Measurements from ENCODE around the gene FOSB. TPM values are rescaled to one million over a fixed set of nuclear protein-coding genes. Genes with fewer than 3 reads are reported as not detected.

FOSB gene
- total and polyA plus RNA-seq, 9 of the 15 experiments (the other 6 are each of a cell fraction or from before 2014, with no cell fraction given): 0.11 to 2.7 (median 0.73) TPM

DNA sequence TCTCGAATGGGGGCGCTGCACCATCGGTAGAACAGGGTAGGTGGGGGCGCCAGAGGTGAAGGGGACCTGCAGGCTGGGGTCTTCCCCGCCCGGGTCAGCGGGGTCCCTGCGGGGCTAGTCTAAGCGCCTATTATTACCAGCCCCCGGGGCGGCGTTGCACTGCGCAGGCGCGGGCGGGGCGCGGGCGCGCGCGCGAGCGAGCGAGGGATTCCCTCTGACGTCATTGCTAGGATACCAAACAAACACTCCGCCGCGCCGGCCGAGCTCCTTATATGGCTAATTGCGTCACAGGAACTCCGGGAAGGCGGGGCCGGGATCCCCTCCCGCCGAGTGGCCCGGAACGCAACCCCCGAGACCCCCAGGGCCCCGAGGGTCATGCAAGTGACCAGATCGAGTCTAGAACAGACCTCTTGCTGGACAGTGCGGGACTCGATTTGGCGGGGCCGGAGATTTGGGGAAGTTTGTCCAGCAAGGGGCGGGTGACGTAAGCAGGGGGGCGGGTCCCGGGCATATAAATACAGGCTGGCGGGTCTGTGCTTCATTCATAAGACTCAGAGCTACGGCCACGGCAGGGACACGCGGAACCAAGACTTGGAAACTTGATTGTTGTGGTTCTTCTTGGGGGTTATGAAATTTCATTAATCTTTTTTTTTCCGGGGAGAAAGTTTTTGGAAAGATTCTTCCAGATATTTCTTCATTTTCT is at the start of gene FOSB (continued):
- no peak for TF ChIP-seq PTBP1 (IDR thresholded peaks at IDR 0.05; ENCODE audit: low read depth, low read length)
- no peak for TF ChIP-seq SMARCC2 (IDR thresholded peaks at IDR 0.05; ENCODE audit: low read depth)
- no peak; the same call in 1 of the 2 replicates for TF ChIP-seq ZBTB1 (CRISPR knock-in tag; IDR thresholded peaks at IDR 0.05; ENCODE audit: borderline replicate concordance, low read depth)
- TF ChIP-seq, protein P1, sequence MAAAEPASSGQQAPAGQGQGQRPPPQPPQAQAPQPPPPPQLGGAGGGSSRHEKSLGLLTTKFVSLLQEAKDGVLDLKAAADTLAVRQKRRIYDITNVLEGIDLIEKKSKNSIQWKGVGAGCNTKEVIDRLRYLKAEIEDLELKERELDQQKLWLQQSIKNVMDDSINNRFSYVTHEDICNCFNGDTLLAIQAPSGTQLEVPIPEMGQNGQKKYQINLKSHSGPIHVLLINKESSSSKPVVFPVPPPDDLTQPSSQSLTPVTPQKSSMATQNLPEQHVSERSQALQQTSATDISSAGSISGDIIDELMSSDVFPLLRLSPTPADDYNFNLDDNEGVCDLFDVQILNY (CRISPR knock-in tag; IDR thresholded peaks at IDR 0.05): no peak
- TF ChIP-seq NFATC3 (IDR thresholded peaks at IDR 0.05): no peak
- TF ChIP-seq NFIC (IDR thresholded peaks at IDR 0.05): no peak
- peak; percentile 55; the same call in 1 of the 2 replicates for TF ChIP-seq GTF2F1 (IDR thresholded peaks at IDR 0.05; ENCODE audit: low read depth, low read length)
- no peak for TF ChIP-seq BMI1 (IDR thresholded peaks at IDR 0.05; ENCODE audit: low read length)
- peak; percentile 84 for TF ChIP-seq TAF1 (IDR thresholded peaks at IDR 0.05; ENCODE audit: control insufficient read depth, extremely low read depth, insufficient read depth, low read length, severe bottlenecking)
- no peak for TF ChIP-seq ZNF311 (CRISPR knock-in tag; IDR thresholded peaks at IDR 0.05)
- TF ChIP-seq, protein P2, sequence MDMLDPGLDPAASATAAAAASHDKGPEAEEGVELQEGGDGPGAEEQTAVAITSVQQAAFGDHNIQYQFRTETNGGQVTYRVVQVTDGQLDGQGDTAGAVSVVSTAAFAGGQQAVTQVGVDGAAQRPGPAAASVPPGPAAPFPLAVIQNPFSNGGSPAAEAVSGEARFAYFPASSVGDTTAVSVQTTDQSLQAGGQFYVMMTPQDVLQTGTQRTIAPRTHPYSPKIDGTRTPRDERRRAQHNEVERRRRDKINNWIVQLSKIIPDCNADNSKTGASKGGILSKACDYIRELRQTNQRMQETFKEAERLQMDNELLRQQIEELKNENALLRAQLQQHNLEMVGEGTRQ (CRISPR knock-in tag; IDR thresholded peaks at IDR 0.05): no peak
- no peak for TF ChIP-seq IFI16 (CRISPR knock-in tag; IDR thresholded peaks at IDR 0.05)
- TF ChIP-seq, protein P3, sequence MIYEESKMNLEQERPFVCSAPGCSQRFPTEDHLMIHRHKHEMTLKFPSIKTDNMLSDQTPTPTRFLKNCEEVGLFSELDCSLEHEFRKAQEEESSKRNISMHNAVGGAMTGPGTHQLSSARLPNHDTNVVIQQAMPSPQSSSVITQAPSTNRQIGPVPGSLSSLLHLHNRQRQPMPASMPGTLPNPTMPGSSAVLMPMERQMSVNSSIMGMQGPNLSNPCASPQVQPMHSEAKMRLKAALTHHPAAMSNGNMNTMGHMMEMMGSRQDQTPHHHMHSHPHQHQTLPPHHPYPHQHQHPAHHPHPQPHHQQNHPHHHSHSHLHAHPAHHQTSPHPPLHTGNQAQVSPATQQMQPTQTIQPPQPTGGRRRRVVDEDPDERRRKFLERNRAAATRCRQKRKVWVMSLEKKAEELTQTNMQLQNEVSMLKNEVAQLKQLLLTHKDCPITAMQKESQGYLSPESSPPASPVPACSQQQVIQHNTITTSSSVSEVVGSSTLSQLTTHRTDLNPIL (CRISPR knock-in tag; IDR thresholded peaks at IDR 0.05): no peak
- TF ChIP-seq, protein P4, sequence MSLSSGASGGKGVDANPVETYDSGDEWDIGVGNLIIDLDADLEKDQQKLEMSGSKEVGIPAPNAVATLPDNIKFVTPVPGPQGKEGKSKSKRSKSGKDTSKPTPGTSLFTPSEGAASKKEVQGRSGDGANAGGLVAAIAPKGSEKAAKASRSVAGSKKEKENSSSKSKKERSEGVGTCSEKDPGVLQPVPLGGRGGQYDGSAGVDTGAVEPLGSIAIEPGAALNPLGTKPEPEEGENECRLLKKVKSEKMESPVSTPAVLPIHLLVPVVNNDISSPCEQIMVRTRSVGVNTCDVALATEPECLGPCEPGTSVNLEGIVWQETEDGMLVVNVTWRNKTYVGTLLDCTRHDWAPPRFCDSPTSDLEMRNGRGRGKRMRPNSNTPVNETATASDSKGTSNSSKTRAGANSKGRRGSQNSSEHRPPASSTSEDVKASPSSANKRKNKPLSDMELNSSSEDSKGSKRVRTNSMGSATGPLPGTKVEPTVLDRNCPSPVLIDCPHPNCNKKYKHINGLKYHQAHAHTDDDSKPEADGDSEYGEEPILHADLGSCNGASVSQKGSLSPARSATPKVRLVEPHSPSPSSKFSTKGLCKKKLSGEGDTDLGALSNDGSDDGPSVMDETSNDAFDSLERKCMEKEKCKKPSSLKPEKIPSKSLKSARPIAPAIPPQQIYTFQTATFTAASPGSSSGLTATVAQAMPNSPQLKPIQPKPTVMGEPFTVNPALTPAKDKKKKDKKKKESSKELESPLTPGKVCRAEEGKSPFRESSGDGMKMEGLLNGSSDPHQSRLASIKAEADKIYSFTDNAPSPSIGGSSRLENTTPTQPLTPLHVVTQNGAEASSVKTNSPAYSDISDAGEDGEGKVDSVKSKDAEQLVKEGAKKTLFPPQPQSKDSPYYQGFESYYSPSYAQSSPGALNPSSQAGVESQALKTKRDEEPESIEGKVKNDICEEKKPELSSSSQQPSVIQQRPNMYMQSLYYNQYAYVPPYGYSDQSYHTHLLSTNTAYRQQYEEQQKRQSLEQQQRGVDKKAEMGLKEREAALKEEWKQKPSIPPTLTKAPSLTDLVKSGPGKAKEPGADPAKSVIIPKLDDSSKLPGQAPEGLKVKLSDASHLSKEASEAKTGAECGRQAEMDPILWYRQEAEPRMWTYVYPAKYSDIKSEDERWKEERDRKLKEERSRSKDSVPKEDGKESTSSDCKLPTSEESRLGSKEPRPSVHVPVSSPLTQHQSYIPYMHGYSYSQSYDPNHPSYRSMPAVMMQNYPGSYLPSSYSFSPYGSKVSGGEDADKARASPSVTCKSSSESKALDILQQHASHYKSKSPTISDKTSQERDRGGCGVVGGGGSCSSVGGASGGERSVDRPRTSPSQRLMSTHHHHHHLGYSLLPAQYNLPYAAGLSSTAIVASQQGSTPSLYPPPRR (CRISPR knock-in tag; IDR thresholded peaks at IDR 0.05; ENCODE audit: borderline replicate concordance): no peak
- no peak for TF ChIP-seq ASH1L (IDR thresholded peaks at IDR 0.05; ENCODE audit: borderline replicate concordance, low read depth, partially characterized antibody)
- no peak for TF ChIP-seq ESRRB (CRISPR knock-in tag; IDR thresholded peaks at IDR 0.05; ENCODE audit: borderline replicate concordance)
- TF ChIP-seq MXI1 (IDR thresholded peaks at IDR 0.05; ENCODE audit: low read depth, low read length): peak; percentile 51; the same call in 1 of the 2 replicates
- no peak for TF ChIP-seq CBX5 (IDR thresholded peaks at IDR 0.05; ENCODE audit: borderline replicate concordance, low read depth)
- no peak for TF ChIP-seq POLR3A (IDR thresholded peaks at IDR 0.05; ENCODE audit: borderline replicate concordance, extremely low read depth, insufficient read depth, insufficient read length)
- TF ChIP-seq, protein P5, sequence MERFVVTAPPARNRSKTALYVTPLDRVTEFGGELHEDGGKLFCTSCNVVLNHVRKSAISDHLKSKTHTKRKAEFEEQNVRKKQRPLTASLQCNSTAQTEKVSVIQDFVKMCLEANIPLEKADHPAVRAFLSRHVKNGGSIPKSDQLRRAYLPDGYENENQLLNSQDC (CRISPR knock-in tag; IDR thresholded peaks at IDR 0.05): no peak
